SK-N-SH treated with all-trans-retinoic acid at 6 μM for 48 hours (cell line): ENCODE data around the gene MTUS2.

Experiments
- ATAC-seq: fragments of 200-7000 bp; cut with Tn5 transposase; 3 replicates; pipeline ENCODE4 v1.9.1; 2020; ENCODE audit warnings: mild to moderate bottlenecking, moderate library complexity
- ARNTL ChIP-seq: fragments of 450-650 bp; formaldehyde crosslinking; IDR thresholded peaks from 2 replicates; pipeline ENCODE4 v1.5.0; 2020; ENCODE audit warnings: low read depth, mild to moderate bottlenecking, moderate library complexity, borderline replicate concordance
- BACH2 ChIP-seq: fragments of 250-450 bp; sonication (Bioruptor Pico); IDR thresholded peaks from 2 replicates; pipeline ENCODE4 v1.9.0; 2021; ENCODE audit warnings: mild to moderate bottlenecking, borderline replicate concordance
- CSDC2 ChIP-seq: fragments of 250-450 bp; sonication (Bioruptor Pico); IDR thresholded peaks from 2 replicates; pipeline ENCODE4 v1.5.0; 2020; ENCODE audit warnings: mild to moderate bottlenecking, moderate library complexity
- GLIS3 ChIP-seq: fragments of 250-450 bp; sonication (Bioruptor Pico); IDR thresholded peaks from 2 replicates; pipeline ENCODE4 v1.5.0; 2020; ENCODE audit warnings: mild to moderate bottlenecking, moderate library complexity
- ISL1 ChIP-seq: fragments of 250-450 bp; sonication (Bioruptor Pico); IDR thresholded peaks from 2 replicates; pipeline ENCODE4 v2.1.2; 2022; ENCODE audit warnings: mild to moderate bottlenecking, moderate library complexity
- OSR1 ChIP-seq: fragments of 250-450 bp; sonication (Bioruptor Pico); IDR thresholded peaks from 2 replicates; pipeline ENCODE4 v1.8.0; 2022; ENCODE audit warnings: moderate library complexity, mild to moderate bottlenecking, inconsistent platforms
- PPARA ChIP-seq: fragments of 250-450 bp; sonication (Bioruptor Pico); IDR thresholded peaks from 2 replicates; pipeline ENCODE4 v1.5.0; 2020; ENCODE audit warnings: mild to moderate bottlenecking, borderline replicate concordance
- RARB ChIP-seq: fragments of 250-450 bp; sonication (Bioruptor Pico); IDR thresholded peaks from 2 replicates; pipeline ENCODE4 v1.8.0; 2021; ENCODE audit warnings: mild to moderate bottlenecking, moderate library complexity
- SNAI2 ChIP-seq: fragments of 250-450 bp; sonication (Bioruptor Pico); IDR thresholded peaks from 2 replicates; pipeline ENCODE4 v1.5.0; 2020; ENCODE audit warnings: mild to moderate bottlenecking, moderate library complexity
- TCF4 ChIP-seq: fragments of 250-450 bp; sonication (Bioruptor Pico); IDR thresholded peaks from 2 replicates; pipeline ENCODE4 v1.8.0; 2021; ENCODE audit warnings: mild to moderate bottlenecking, moderate library complexity, borderline replicate concordance
- TOX ChIP-seq: fragments of 250-450 bp; sonication (Bioruptor Pico); IDR thresholded peaks from 2 replicates; pipeline ENCODE4 v1.8.0; 2021; ENCODE audit warnings: mild to moderate bottlenecking, moderate library complexity, borderline replicate concordance
- ZC3H10 ChIP-seq: fragments of 250-450 bp; sonication (Bioruptor Pico); IDR thresholded peaks from 2 replicates; pipeline ENCODE4 v1.5.1; 2021; ENCODE audit warnings: mild to moderate bottlenecking, moderate library complexity
- ZFP30 ChIP-seq: fragments of 450-650 bp; formaldehyde crosslinking; IDR thresholded peaks from 2 replicates; pipeline ENCODE4 v1.5.0; 2022; ENCODE audit warnings: mild to moderate bottlenecking, moderate library complexity
- ZNF565 ChIP-seq: fragments of 450-650 bp; formaldehyde crosslinking; conservative IDR thresholded peaks from 2 replicates; pipeline ENCODE4 v1.5.0; 2020; ENCODE audit warnings: low read depth, mild to moderate bottlenecking, moderate library complexity
- ZNF8 ChIP-seq: fragments of 450-650 bp; formaldehyde crosslinking; IDR thresholded peaks from 2 replicates; pipeline ENCODE4 v1.5.0; 2020; ENCODE audit warnings: mild to moderate bottlenecking, moderate library complexity
- TF ChIP-seq, protein P1 (sequence below): fragments of 250-450 bp; sonication (Bioruptor Pico); IDR thresholded peaks from 2 replicates; pipeline ENCODE4 v1.5.1; 2021; ENCODE audit warnings: mild to moderate bottlenecking, moderate library complexity
- TF ChIP-seq, protein P2 (sequence below): fragments of 250-450 bp; sonication (Bioruptor Pico); IDR thresholded peaks from 2 replicates; pipeline ENCODE4 v1.5.1; 2020; ENCODE audit warnings: low read depth, mild to moderate bottlenecking, moderate library complexity
- TF ChIP-seq, protein P3 (sequence below): fragments of 250-450 bp; sonication (Bioruptor Pico); IDR thresholded peaks from 2 replicates; pipeline ENCODE4 v1.5.0; 2020; ENCODE audit warnings: mild to moderate bottlenecking, moderate library complexity
- TF ChIP-seq, protein P4 (sequence below): fragments of 250-450 bp; sonication (Bioruptor Pico); IDR thresholded peaks from 2 replicates; pipeline ENCODE4 v1.8.0; 2021; ENCODE audit warnings: low read depth, mild to moderate bottlenecking, moderate library complexity, borderline replicate concordance
- TF ChIP-seq, protein P5 (sequence below): fragments of 250-450 bp; sonication (Bioruptor Pico); IDR thresholded peaks from 2 replicates; pipeline ENCODE4 v1.8.0; 2020; ENCODE audit warnings: mild to moderate bottlenecking, moderate library complexity, borderline replicate concordance

MTUS2 gene

DNA sequence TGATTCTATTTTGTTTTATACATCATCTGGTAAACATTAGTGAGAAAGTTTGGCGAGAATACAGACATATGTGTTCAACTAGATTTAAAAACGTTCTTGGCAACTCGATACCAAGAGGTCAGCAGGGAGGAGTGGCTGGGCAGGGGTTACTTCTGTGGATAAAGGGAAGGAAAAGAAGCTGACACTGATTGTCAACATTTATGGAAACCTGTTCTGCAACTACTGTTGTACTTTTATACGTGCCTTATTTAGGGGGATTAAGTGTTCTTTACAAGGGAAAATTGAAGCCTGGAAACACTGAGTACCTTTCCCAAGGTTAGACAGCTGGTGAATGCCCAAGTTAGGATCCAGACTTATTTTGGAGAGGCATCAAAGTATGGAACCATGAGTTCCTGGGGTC lies 65.0 kb downstream of the MTUS2 start:
- ATAC-seq: no peak

DNA sequence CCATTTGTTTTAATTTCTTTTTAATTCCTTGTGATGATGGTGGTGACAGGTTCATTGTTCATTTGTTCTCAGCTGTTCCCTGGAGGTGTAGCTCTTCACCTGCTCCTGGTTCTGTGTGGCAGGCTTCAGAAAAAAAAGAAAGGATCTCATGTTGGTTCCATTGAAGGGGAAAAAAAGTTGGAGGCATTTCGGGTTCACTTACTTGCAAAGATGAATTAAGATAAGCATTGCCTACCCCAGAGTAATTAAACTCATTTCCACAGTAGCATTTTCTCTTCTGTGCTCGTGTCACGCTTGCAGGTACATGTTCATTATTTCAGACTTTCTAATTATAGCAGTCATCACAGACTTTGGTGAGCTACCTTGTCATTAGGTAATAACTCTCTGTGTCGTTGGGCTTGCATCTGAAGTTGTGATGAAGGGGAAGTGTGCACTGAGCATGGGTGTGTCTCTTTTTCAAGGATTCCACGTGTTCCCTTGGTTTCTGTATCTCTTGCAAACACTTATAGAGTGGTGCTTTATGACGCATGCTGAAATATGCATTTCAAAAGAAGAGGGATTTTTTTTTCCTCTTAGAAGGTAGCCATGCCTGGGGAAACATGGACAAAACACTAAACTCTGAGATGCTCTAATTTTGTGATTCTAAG lies 69.1 kb downstream of the MTUS2 start:
- ATAC-seq: no peak
- TF ChIP-seq ZNF8 (no peak), OSR1 (CRISPR knock-in tag) (no peak), RARB (CRISPR knock-in tag) (no peak), ZFP30 (CRISPR knock-in tag) (no peak), TOX (CRISPR knock-in tag) (no peak), ZNF565 (CRISPR knock-in tag) (no peak), ARNTL (CRISPR knock-in tag) (no peak), ISL1 (no peak), CSDC2 (CRISPR knock-in tag) (no peak), BACH2 (CRISPR knock-in tag) (no peak), PPARA (CRISPR knock-in tag) (no peak), TCF4 (no peak), GLIS3 (no peak)
- TF ChIP-seq, protein P1, sequence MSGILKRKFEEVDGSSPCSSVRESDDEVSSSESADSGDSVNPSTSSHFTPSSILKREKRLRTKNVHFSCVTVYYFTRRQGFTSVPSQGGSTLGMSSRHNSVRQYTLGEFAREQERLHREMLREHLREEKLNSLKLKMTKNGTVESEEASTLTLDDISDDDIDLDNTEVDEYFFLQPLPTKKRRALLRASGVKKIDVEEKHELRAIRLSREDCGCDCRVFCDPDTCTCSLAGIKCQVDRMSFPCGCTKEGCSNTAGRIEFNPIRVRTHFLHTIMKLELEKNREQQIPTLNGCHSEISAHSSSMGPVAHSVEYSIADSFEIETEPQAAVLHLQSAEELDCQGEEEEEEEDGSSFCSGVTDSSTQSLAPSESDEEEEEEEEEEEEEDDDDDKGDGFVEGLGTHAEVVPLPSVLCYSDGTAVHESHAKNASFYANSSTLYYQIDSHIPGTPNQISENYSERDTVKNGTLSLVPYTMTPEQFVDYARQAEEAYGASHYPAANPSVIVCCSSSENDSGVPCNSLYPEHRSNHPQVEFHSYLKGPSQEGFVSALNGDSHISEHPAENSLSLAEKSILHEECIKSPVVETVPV (CRISPR knock-in tag): no peak
- TF ChIP-seq, protein P2, sequence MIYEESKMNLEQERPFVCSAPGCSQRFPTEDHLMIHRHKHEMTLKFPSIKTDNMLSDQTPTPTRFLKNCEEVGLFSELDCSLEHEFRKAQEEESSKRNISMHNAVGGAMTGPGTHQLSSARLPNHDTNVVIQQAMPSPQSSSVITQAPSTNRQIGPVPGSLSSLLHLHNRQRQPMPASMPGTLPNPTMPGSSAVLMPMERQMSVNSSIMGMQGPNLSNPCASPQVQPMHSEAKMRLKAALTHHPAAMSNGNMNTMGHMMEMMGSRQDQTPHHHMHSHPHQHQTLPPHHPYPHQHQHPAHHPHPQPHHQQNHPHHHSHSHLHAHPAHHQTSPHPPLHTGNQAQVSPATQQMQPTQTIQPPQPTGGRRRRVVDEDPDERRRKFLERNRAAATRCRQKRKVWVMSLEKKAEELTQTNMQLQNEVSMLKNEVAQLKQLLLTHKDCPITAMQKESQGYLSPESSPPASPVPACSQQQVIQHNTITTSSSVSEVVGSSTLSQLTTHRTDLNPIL (CRISPR knock-in tag): no peak
- TF ChIP-seq, protein P3, sequence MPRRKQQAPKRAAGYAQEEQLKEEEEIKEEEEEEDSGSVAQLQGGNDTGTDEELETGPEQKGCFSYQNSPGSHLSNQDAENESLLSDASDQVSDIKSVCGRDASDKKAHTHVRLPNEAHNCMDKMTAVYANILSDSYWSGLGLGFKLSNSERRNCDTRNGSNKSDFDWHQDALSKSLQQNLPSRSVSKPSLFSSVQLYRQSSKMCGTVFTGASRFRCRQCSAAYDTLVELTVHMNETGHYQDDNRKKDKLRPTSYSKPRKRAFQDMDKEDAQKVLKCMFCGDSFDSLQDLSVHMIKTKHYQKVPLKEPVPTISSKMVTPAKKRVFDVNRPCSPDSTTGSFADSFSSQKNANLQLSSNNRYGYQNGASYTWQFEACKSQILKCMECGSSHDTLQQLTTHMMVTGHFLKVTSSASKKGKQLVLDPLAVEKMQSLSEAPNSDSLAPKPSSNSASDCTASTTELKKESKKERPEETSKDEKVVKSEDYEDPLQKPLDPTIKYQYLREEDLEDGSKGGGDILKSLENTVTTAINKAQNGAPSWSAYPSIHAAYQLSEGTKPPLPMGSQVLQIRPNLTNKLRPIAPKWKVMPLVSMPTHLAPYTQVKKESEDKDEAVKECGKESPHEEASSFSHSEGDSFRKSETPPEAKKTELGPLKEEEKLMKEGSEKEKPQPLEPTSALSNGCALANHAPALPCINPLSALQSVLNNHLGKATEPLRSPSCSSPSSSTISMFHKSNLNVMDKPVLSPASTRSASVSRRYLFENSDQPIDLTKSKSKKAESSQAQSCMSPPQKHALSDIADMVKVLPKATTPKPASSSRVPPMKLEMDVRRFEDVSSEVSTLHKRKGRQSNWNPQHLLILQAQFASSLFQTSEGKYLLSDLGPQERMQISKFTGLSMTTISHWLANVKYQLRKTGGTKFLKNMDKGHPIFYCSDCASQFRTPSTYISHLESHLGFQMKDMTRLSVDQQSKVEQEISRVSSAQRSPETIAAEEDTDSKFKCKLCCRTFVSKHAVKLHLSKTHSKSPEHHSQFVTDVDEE (CRISPR knock-in tag): no peak
- TF ChIP-seq, protein P4, sequence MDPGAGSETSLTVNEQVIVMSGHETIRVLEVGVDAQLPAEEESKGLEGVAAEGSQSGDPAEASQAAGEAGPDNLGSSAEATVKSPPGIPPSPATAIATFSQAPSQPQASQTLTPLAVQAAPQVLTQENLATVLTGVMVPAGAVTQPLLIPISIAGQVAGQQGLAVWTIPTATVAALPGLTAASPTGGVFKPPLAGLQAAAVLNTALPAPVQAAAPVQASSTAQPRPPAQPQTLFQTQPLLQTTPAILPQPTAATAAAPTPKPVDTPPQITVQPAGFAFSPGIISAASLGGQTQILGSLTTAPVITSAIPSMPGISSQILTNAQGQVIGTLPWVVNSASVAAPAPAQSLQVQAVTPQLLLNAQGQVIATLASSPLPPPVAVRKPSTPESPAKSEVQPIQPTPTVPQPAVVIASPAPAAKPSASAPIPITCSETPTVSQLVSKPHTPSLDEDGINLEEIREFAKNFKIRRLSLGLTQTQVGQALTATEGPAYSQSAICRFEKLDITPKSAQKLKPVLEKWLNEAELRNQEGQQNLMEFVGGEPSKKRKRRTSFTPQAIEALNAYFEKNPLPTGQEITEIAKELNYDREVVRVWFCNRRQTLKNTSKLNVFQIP (CRISPR knock-in tag): no peak
- TF ChIP-seq, protein P5, sequence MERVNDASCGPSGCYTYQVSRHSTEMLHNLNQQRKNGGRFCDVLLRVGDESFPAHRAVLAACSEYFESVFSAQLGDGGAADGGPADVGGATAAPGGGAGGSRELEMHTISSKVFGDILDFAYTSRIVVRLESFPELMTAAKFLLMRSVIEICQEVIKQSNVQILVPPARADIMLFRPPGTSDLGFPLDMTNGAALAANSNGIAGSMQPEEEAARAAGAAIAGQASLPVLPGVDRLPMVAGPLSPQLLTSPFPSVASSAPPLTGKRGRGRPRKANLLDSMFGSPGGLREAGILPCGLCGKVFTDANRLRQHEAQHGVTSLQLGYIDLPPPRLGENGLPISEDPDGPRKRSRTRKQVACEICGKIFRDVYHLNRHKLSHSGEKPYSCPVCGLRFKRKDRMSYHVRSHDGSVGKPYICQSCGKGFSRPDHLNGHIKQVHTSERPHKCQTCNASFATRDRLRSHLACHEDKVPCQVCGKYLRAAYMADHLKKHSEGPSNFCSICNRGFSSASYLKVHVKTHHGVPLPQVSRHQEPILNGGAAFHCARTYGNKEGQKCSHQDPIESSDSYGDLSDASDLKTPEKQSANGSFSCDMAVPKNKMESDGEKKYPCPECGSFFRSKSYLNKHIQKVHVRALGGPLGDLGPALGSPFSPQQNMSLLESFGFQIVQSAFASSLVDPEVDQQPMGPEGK (CRISPR knock-in tag): no peak

More for the DNA sequence above, 65.0 kb downstream of the MTUS2 start:
- TF ChIP-seq ZC3H10 (CRISPR knock-in tag) (no peak), GLIS3 (no peak), ZFP30 (CRISPR knock-in tag) (no peak), RARB (CRISPR knock-in tag) (no peak), OSR1 (CRISPR knock-in tag) (no peak), ZNF8 (no peak), ISL1 (no peak)
- TF ChIP-seq, protein P1 (CRISPR knock-in tag): no peak

DNA sequence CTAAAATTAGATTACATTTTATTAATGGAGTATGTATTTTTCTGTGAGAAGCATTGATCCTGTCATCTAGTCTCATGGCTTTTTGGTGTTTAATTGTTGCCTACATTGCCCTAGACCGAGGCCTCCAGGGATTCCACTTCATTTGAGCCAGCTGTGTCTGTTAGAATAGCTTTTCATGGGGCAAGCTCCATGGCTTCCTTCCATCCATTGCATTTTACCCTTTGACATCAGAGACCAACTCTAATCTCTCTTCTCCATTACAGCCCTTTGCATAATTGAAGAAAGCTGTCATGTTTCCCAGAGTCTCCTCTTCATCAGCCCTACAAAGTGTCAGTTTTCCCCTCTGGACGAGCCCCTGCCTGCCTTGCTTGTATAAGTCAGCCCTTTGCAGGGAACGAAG lies 70.6 kb downstream of the MTUS2 start:
- no peak for ATAC-seq
- TF ChIP-seq ZFP30 (CRISPR knock-in tag) (no peak), ISL1 (no peak), ZNF8 (no peak), SNAI2 (CRISPR knock-in tag) (no peak), OSR1 (CRISPR knock-in tag) (no peak), TCF4 (no peak), BACH2 (CRISPR knock-in tag) (no peak), RARB (CRISPR knock-in tag) (no peak)
- TF ChIP-seq, protein P4 (CRISPR knock-in tag): no peak
